Fibroblast of the aortic adventitia (primary cell): ENCODE results near the gene ANKRD49. TPM values are rescaled to one million over a fixed set of nuclear protein-coding genes. Genes with fewer than 3 reads are reported as not detected.

Experiments
- DNase-seq: peaks from one replicate; pipeline ENCODE4 v3.0.0-alpha.2; 2010; ENCODE audit warnings: low read depth
- H3K4me3 ChIP-seq: 2 replicates; pipeline ENCODE4 v1.5.1; 2011; ENCODE audit warnings: low read depth, mild to moderate bottlenecking, control low read depth, low read length, moderate library complexity
- total RNA-seq: library from RNA; depleted of rRNA; stranded (reverse); fragments of >200 nt; gene quantifications from 2 replicates; pipeline ENCODE4 v1.2.3, GENCODE V29; 2012; ENCODE audit warnings: low replicate concordance
- TF ChIP-seq, protein P1 (sequence below): IDR thresholded peaks from 2 replicates; pipeline ENCODE4 v1.5.1; 2011; ENCODE audit warnings: mild to moderate bottlenecking, low read length, control low read depth, inconsistent platforms; ENCODE audit not compliant: insufficient read depth

ANKRD49 gene
- total RNA-seq, 1 donor = 13.9 TPM

DNA sequence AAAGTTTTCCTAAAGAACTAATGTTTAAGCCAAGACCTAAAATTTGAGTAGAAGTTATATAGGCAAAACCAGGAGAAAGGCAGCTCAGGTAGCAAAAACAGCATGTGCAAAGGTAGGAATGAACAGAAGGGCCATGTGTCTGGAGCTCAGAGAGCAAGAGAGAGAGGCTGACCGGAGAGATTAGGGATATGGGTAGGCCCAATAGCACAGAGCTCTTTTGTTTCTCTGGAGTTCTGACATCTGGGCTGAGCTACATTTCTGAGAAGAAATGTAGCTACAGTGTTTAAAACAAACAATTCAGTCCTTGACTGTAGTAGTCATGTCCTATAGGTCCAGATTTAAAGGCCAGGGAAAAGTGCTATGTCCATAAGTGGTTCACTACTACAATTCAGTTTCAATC is 22.9 kb downstream of the ANKRD49 start:
- DNase-seq = no peak
- no peak overlapping the region for H3K4me3 ChIP-seq
- TF ChIP-seq, protein P1, sequence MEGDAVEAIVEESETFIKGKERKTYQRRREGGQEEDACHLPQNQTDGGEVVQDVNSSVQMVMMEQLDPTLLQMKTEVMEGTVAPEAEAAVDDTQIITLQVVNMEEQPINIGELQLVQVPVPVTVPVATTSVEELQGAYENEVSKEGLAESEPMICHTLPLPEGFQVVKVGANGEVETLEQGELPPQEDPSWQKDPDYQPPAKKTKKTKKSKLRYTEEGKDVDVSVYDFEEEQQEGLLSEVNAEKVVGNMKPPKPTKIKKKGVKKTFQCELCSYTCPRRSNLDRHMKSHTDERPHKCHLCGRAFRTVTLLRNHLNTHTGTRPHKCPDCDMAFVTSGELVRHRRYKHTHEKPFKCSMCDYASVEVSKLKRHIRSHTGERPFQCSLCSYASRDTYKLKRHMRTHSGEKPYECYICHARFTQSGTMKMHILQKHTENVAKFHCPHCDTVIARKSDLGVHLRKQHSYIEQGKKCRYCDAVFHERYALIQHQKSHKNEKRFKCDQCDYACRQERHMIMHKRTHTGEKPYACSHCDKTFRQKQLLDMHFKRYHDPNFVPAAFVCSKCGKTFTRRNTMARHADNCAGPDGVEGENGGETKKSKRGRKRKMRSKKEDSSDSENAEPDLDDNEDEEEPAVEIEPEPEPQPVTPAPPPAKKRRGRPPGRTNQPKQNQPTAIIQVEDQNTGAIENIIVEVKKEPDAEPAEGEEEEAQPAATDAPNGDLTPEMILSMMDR = no peak

DNA sequence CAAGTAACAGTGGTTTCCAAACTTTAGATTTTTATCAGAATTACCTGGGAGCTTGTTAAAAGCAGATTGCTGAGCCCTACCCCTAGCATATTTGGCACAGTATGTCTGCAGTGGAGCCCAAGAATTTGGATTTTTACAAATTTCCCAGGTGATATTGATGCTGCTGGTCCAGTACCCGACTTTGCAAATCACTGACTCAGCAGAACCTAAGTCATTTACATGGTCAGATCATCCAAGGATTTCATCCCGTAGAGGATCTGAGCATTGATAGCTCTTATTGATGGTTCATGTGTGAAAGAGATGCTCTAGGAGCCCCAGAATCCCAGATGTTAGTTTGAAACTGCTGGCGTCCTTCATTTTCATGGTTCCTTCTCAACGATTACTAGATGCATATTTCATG is 24.5 kb downstream of the ANKRD49 start:
- no peak overlapping the region for H3K4me3 ChIP-seq
- no peak for DNase-seq
- TF ChIP-seq, protein P1 = no peak

DNA sequence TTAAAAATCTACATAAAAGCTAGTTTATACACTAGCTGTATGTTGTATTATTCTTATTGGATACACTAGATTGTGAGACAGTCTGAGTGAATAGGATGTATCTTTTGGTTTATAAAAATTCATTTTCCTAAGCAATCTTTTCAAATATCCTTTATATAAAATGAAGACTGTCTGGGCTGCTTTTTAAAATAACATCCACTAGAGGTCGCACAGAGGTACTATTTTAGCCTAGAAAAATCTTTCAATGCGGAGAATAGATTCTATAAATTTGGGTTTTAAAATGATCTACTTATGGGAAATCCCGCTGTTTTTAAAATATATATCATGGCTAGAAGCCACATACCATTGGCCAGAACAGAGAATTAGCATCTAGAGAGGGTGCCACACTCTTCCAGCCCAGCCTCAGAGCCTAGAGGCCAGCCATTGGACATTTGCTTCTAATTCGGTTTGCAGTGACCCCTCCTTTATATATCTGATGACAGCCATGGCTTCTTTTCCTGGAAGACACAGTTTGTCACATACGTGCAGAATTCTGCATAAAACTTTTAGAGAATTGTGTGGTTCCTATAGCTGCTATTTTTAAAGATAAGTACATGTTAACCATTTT is 25.8 kb downstream of the ANKRD49 start:
- no peak overlapping the region for H3K4me3 ChIP-seq
- peak; percentile 68 for DNase-seq
- TF ChIP-seq, protein P1 = peak; percentile 56

DNA sequence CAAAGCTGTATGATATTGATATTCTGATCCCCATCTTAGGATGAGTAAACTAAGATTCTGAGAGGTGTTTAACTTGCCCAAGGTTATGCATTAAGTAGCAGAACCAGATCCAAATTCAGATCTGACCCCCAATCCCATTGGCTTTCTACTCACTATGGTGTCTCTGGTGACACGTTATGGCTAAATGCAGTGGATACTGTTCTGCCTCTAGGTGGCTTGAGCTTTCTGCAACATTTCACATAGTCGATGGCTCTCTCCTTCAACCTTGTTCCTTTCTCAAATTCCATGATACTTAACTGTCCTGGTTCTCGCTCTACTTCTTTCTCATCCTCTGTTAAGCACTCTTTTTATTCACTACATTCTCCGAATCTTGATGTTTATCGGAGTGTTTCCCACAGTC is 27.9 kb downstream of the ANKRD49 start:
- DNase-seq = peak; percentile 48
- H3K4me3 ChIP-seq = no peak overlapping the region
- TF ChIP-seq, protein P1 = peak; percentile 72

DNA sequence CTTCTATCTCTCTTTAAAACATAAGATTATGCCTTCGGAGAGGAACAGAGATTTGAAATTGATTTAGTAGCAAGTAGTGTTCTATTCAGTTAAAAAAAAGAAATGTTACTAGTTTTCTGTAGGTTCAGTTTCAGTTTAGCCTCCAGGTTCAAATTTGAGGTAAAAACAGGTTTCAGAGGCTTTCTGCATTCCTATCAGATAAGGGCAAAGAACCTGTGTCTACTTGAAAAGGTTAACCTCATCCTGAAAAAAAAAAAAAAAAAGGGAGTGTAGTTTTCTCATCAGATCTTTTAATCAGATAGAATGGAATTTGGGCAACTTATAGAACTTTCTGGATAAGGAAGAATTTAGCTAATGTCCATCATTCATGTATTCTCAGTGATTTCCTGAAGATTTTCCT is 30.6 kb downstream of the ANKRD49 start:
- TF ChIP-seq, protein P1 = no peak
- no peak for DNase-seq
- no peak overlapping the region for H3K4me3 ChIP-seq

DNA sequence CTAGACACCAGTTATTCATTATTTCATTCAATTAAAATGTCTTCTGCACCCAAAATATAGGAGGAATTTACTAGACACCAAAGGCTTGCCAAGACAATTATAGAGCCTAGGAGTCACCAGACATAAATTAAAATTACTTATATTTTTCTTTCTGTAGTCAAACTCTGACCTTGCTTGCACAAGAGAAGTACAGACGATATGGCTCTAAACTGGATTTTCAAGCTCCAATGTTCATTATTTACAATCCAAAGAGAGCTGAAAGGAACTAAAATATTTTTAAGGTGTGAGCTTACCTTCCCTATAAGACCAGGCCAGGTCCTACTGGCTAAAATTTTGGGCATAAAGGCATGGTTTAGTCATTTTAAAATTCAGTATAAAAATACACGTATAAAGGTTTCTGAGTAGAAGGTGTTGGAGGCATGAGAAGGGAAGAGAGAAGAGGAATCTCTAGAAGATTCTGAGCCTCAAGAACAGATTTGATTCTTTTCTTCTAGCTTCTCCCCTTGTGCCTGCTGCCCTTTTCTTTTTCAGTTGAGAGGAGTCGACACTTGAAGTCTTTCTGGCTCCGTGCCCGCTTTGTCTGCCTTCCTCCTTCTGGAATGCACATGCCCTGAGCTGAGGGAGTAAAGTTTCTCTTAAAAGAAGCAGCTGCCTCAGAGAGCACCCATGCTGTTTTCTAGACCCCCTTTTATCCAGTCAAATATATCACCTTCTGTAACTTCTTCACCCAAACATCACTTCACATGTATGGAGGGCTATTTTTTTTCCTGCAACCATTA is 32.0 kb downstream of the ANKRD49 start:
- DNase-seq = peak; percentile 79
- TF ChIP-seq, protein P1 = no peak
- H3K4me3 ChIP-seq = no peak overlapping the region
